HG03520 (cell line): ENCODE data around the gene ELF3.
A peak's percentile ranks its signal among the peaks of the same experiment; 100 is the strongest.
"Not testable (repeated sequence)": the region's sequence is repeated elsewhere in the genome, so short reads cannot be mapped to it uniquely, and the experiment has no call there.

Source experiments
- ATAC-seq: cut with Tn5 transposase; IDR thresholded peaks from one replicate; pipeline ENCODE4 v1.9.1; 2021; ENCODE audit warnings: mild to moderate bottlenecking, moderate library complexity; ENCODE audit not compliant: unreplicated experiment

Gene ELF3

GRCh38 chr1:202034149-202034682 lies 23.8 kb downstream of the ELF3 start:
- no peak for ATAC-seq

GRCh38 chr1:202034683-202035462 lies 24.5 kb downstream of the ELF3 start:
- peak; percentile 68 for ATAC-seq

- no peak for ATAC-seq
These were observed 26.4 kb downstream of the ELF3 start for GRCh38 chr1:202036595-202037387.

- no peak for ATAC-seq
These were observed 27.4 kb downstream of the ELF3 start for GRCh38 chr1:202037706-202038296.

- peak; percentile 39 for ATAC-seq
These were observed 28.4 kb downstream of the ELF3 start for GRCh38 chr1:202038688-202039346.

GRCh38 chr1:202045705-202046104 lies 35.3 kb downstream of the ELF3 start:
- no peak for ATAC-seq

- no peak for ATAC-seq
These were observed 35.8 kb downstream of the ELF3 start for GRCh38 chr1:202046227-202046626.

GRCh38 chr1:202046748-202047708 lies 36.6 kb downstream of the ELF3 start:
- ATAC-seq, result no peak

GRCh38 chr1:202047977-202048376 lies 37.6 kb downstream of the ELF3 start:
- ATAC-seq, result no peak

GRCh38 chr1:202049129-202049528 lies 38.7 kb downstream of the ELF3 start:
- no peak for ATAC-seq

GRCh38 chr1:202054094-202054493 lies 43.7 kb downstream of the ELF3 start:
- no peak for ATAC-seq

GRCh38 chr1:202054673-202055072 lies 44.3 kb downstream of the ELF3 start:
- ATAC-seq, result not testable (repeated sequence)

- ATAC-seq, result no peak
These were observed 46.4 kb downstream of the ELF3 start for GRCh38 chr1:202056644-202057334.

- ATAC-seq, result not testable (repeated sequence)
These were observed 46.9 kb downstream of the ELF3 start for GRCh38 chr1:202057335-202057704.

- no peak for ATAC-seq
These were observed 47.9 kb downstream of the ELF3 start for GRCh38 chr1:202058001-202058908.

- no peak for ATAC-seq
These were observed 50.7 kb downstream of the ELF3 start for GRCh38 chr1:202061055-202061454.

- not testable (repeated sequence) for ATAC-seq
These were observed 51.4 kb downstream of the ELF3 start for GRCh38 chr1:202061787-202062186.

GRCh38 chr1:202062636-202063035 lies 52.2 kb downstream of the ELF3 start:
- ATAC-seq, result not testable (repeated sequence)
